GM18517 (cell line): Measurements from ENCODE around the gene PLEKHG3.
"Not testable (repeated sequence)": the region's sequence is repeated elsewhere in the genome, so short reads cannot be mapped to it uniquely, and the experiment has no call there.

Experiments used
- ATAC-seq: cut with Tn5 transposase; IDR thresholded peaks from one replicate; pipeline ENCODE4 v1.9.1; 2021; ENCODE audit warnings: mild to moderate bottlenecking, moderate library complexity; ENCODE audit not compliant: unreplicated experiment

The PLEKHG3 gene

GRCh38 chr14:64686282-64686615 lies 18.0 kb upstream of the PLEKHG3 start:
- no peak for ATAC-seq

- no peak for ATAC-seq
These were observed 16.2 kb upstream of the PLEKHG3 start for GRCh38 chr14:64688031-64688430.

DNA sequence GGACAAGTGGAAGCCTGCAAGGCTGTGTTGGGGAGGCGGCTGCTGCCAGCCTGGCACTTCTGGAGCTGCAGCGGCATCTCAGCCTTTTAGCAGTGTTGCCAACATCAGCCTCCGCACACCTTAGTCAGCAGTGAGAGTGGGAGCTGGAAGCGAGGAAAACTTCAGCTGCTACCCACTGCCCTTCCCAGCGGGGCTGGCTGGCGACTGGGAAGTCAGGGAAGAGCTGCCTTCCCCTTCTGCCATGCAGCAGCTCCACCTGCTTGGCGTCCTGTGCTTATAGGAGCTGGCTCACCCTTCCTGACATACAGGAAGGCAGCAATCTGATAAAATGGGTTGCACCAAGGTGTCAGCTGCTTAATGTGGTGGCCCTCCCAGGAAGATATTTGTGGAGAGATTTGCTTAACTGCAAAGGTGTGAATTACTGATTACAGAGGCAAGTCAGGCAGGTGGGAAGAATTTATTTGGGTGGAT lies 15.4 kb upstream of the PLEKHG3 start:
- ATAC-seq, result no peak

- ATAC-seq, result no peak
These were observed 14.9 kb upstream of the PLEKHG3 start for GRCh38 chr14:64689289-64689688.

DNA sequence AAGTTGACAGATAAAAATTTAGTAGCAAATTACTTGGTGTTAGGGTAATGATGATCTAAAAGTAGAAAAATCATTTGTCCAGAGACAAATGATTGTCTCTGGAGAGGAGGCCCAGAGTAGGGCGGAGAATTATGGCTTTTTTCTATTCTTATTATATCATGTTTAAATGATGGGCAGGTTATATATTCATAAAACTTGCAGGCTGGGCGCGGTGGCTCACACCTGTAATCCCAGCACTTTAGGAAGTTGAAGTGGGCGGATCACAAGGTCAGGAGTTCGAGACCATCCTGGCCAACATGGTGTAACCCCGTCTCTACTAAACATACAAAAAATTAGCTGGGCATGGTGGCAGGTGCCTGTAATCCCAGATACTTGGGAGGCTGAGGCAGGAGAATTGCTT lies 13.6 kb upstream of the PLEKHG3 start:
- ATAC-seq, result not testable (repeated sequence)

DNA sequence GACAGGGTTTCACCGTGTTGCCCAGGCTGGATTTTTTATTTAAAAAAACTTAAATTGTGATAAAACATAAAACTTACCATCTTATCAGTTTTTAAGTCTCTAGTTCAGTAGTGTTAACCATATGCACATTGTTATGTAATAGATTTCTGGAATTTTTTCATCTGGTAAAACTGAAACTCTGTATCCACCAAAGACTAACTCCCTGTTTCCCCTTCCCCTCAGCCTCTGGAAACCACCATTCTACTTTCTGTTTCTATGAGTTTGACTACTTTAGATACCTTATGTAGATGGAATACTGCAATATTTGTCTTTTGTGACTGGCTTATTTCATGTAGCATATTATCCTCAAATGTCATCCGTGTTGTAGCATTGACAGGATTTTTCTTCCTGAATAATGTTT lies 12.8 kb upstream of the PLEKHG3 start:
- ATAC-seq, result no peak

DNA sequence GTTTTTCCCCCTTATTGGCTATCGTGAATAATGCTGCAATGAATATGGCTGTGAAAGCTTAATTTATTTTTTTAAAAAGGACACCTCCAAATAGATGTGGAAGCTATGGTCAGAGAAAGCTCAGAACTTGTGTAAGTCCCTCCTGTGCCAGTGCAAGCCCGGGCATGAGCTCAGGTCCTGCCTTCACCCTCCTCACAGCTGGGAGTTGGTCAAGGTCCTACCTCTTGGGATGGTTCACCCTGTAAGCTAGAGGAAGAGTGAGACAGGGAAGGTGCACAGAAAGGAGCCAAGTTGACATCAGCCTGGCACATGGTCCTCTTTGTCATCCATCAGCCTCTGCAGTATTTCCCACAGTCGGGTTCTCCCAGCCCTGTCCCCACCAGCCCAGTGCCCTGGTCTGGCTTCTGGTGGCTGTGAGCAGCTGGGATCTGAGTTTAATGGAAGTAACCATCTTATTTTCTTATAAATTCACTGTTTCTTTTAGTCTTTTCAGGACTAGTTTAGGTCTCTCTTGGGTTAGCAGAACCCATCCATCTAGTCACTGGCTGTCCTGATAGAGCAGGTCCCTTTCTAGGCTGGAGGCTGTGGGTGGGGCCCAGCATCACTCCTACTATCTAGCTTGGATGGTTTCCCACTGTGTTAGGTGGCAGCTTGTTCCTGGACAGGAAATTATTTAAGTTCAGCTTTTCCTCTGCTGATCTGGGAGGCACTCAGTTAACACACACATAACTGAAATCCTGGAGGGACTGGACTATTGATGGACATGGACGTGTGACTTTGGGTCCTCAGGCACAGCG lies 11.8 kb upstream of the PLEKHG3 start:
- ATAC-seq, result no peak

- no peak for ATAC-seq
These were observed 11.0 kb upstream of the PLEKHG3 start for GRCh38 chr14:64692986-64693809.

GRCh38 chr14:64693810-64694165 lies 10.4 kb upstream of the PLEKHG3 start:
- no peak for ATAC-seq

DNA sequence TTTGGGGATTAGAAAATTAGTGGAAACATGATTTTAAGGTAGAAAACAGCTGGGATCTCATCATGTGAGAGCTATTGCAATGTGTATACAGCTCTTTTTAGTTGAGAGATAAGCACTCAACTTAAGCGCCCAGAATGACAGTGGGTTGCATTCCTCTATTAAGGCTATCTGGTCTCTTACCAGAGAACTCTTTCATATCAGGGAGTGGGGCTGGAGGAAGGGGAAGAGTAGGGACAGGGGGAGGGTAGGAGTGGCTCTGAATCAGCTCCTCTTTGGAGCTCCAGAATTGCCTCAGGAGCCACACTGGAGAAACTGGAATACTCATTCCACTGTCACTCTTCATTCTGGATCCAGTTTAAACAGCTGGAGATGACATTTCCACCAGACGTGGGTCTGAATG lies 9.2 kb upstream of the PLEKHG3 start:
- ATAC-seq, result no peak

- ATAC-seq, result no peak
These were observed 7.8 kb upstream of the PLEKHG3 start for GRCh38 chr14:64696355-64696857.

DNA sequence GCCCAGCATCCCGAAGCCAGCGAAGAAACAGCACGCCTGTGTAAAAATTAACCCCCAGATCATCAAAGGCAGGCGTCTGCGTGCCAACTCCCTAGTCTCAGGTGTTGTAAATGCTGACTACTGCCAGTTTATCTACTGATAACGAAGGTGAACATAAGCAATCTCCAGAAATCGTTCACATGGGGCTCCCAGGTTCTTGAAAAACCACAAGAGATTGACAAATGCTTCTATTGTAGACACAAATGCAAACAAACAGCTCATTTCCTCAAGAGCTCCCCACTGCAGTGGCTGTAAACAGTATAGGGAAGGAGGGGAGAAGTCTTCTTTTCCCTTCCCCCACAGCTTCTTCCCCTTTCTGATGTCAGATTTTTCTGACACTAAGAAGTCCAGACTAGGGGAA lies 5.3 kb upstream of the PLEKHG3 start:
- ATAC-seq, result no peak

DNA sequence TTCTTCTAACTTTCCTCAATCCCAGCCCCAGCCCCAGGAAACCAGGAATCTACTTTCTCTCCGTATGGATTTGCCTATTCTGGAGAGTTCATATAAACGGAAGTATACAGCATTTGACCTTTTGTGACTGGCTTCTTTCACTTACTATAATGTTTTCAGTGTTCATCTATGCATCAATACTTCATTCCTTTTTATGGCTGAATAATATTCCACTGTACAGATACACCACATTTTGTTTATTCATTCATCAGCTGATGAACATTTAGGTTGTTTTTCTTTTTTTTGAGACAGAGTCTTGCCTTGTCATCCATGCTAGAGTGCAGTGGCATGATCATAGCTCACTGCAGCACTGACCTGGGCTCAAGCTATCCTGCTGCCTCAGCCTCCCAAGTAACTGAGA lies 3.9 kb upstream of the PLEKHG3 start:
- ATAC-seq, result no peak

GRCh38 chr14:64700894-64701293 lies 3.3 kb upstream of the PLEKHG3 start:
- no peak for ATAC-seq

GRCh38 chr14:64701660-64702059 lies 2.6 kb upstream of the PLEKHG3 start:
- ATAC-seq, result no peak

GRCh38 chr14:64702493-64703394 lies 1.5 kb upstream of the PLEKHG3 start:
- ATAC-seq, result no peak

DNA sequence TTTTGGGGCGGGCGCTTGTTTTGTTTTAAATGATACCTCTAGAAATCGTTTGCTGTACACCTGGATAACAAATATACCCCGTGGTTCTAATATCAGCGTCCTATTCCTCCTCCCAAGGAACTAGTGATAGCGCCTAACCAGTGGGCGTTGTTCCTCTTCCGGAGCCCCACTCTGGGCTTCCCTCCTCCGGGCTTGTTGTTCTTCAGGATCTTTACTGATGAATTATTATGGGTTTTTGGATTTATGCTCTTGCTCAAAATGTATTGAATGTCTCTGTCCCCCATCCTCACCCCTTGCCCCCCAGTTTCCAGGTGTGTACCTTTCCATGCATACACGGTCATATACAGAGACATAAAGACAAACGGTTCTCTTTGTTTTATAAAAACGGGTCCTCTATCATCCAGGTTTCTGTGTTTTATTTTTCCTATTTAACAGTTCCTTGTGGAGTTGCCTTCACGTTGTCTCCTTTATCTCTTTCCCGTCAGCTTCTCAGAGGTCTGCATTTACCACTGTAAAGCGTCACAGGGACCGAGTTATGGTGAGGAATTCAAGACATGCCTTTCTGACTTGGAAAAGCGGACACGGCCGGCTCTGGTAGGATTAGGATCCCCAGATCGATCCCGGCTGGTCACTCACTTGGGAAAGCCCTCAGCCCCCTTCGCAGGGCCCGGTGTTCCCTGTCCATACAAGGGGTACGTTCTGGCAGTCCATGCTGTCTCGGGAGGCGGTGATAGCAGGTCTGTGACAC lies 655 bp upstream of the PLEKHG3 start:
- ATAC-seq, result no peak

- no peak for ATAC-seq
These were observed 638 bp downstream of the PLEKHG3 start for GRCh38 chr14:64704743-64705380.

GRCh38 chr14:64705381-64706118 lies 1.3 kb downstream of the PLEKHG3 start:
- ATAC-seq, result no peak
